Ishikawa (cell line): ENCODE data around the gene ATRN.

ENCODE experiments used
- CREB1 ChIP-seq: IDR thresholded peaks from 2 replicates; pipeline ENCODE4 v1.6.1; 2012; ENCODE audit warnings: low read depth
- EGR1 ChIP-seq: IDR thresholded peaks from 2 replicates; pipeline ENCODE4 v1.6.1; 2012
- EP300 ChIP-seq: IDR thresholded peaks from 2 replicates; pipeline ENCODE4 v1.6.1; 2012; ENCODE audit warnings: borderline replicate concordance
- FOXM1 ChIP-seq: IDR thresholded peaks from 2 replicates; pipeline ENCODE4 v1.6.1; 2012; ENCODE audit warnings: low read depth, borderline replicate concordance
- NFIC ChIP-seq: IDR thresholded peaks from 2 replicates; pipeline ENCODE4 v1.6.1; 2012
- RAD21 ChIP-seq: IDR thresholded peaks from 2 replicates; pipeline ENCODE4 v1.6.1; 2012; ENCODE audit warnings: low read depth
- REST ChIP-seq: IDR thresholded peaks from 2 replicates; pipeline ENCODE4 v1.6.1; 2012; ENCODE audit warnings: low read depth, mild to moderate bottlenecking
- TAF1 ChIP-seq: IDR thresholded peaks from 2 replicates; pipeline ENCODE4 v1.6.1; 2012; ENCODE audit warnings: low read depth, mild to moderate bottlenecking
- TCF12 ChIP-seq: IDR thresholded peaks from 2 replicates; pipeline ENCODE4 v1.6.1; 2012; ENCODE audit warnings: low read depth
- TEAD4 ChIP-seq: IDR thresholded peaks from 2 replicates; pipeline ENCODE4 v1.6.1; 2012
- USF1 ChIP-seq: IDR thresholded peaks from 2 replicates; pipeline ENCODE4 v1.6.1; 2012
- YY1 ChIP-seq: IDR thresholded peaks from 2 replicates; pipeline ENCODE4 v1.6.1; 2012; ENCODE audit warnings: low read depth
- ZBTB7A ChIP-seq: IDR thresholded peaks from 2 replicates; pipeline ENCODE4 v1.6.1; 2012; ENCODE audit warnings: low read depth

Gene ATRN

GRCh38 chr20:3603108-3603507 is 132.3 kb downstream of the ATRN start:
- TF ChIP-seq NFIC (peak; percentile 48; the same call in 1 of the 2 replicates), REST (no peak), EGR1 (no peak), TCF12 (no peak), FOXM1 (no peak)

- TF ChIP-seq ZBTB7A (no peak), CREB1 (no peak)
Measured at GRCh38 chr20:3606021-3606420, 135.2 kb downstream of the ATRN start.

- no peak for TF ChIP-seq TEAD4
- TF ChIP-seq NFIC, result no peak
- no peak for TF ChIP-seq EP300
- TF ChIP-seq CREB1, result no peak
- no peak for TF ChIP-seq FOXM1
- TF ChIP-seq ZBTB7A, result no peak
- TF ChIP-seq USF1, result no peak
Measured at GRCh38 chr20:3611901-3612300, 141.1 kb downstream of the ATRN start.

GRCh38 chr20:3612795-3613572 is 142.2 kb downstream of the ATRN start:
- TF ChIP-seq RAD21, result 0 out of 2 replicates have a peak, but pooled peaks have one; percentile 7
- no peak for TF ChIP-seq TAF1
- no peak for TF ChIP-seq EGR1
- no peak for TF ChIP-seq USF1
- no peak for TF ChIP-seq REST
- no peak for TF ChIP-seq EP300

- peak; percentile 80 for TF ChIP-seq EGR1
- no peak for TF ChIP-seq RAD21
Measured at GRCh38 chr20:3613821-3614440, 143.1 kb downstream of the ATRN start.

GRCh38 chr20:3614466-3614865 is 143.6 kb downstream of the ATRN start:
- no peak for TF ChIP-seq TEAD4
- no peak for TF ChIP-seq RAD21
- no peak for TF ChIP-seq EGR1
- no peak for TF ChIP-seq REST
- no peak for TF ChIP-seq YY1
- no peak for TF ChIP-seq TAF1
- TF ChIP-seq TCF12, result no peak
- TF ChIP-seq CREB1, result no peak
- TF ChIP-seq FOXM1, result no peak
- no peak for TF ChIP-seq EP300
- no peak for TF ChIP-seq ZBTB7A
